ENCODE data around the gene SCFD2. TPM values are rescaled to one million over a fixed set of nuclear protein-coding genes. Genes with fewer than 3 reads are reported as not detected.

SCFD2 gene
- total and polyA plus RNA-seq, 10 of the 15 experiments (the other 5 are each of a cell fraction or from before 2014, with no cell fraction given), result 4.8 to 37.6 (median 24.9) TPM

- ChIA-PET POLR2A (no interaction called here), SMC1A (ENCODE audit: uncharacterized antibody, unreplicated experiment) (interaction anchor here (1.0 to 1.6 kb wide), 3 partner anchors 22 to 85 kb away, joined by 4 to 5 read pairs (median 4); no protein-coding TSS in a partner anchor), CTCF (interaction anchor here (1.2 to 1.7 kb wide), 5 partner anchors 10 to 1102 kb away, joined by 3 to 4 read pairs (median 3); no protein-coding TSS in a partner anchor), RAD21 (ENCODE audit: unreplicated experiment) (no interaction called here)
- WGBS (ENCODE audit: insufficient coverage, insufficient replicate concordance, low lambda C conversion rate, missing lambda C conversion rate), result 96% methylated on average over 2 of the region's 2 CpGs
- no peak overlapping the region for H3K4me3 ChIP-seq
- no peak for ATAC-seq
- no peak for DNase-seq (ENCODE audit: low read depth, low spot score)
- intact Hi-C loops (cut with micrococcal nuclease; ENCODE audit: unreplicated experiment) (no loop called here), in situ Hi-C loops (cut with MboI) (no loop called here)
- H3K4me2 ChIP-seq (ENCODE audit: control insufficient read depth, insufficient read depth), result no peak overlapping the region
- H3K27ac ChIP-seq (ENCODE audit: control insufficient read depth, insufficient read depth), result no peak overlapping the region
- no peak overlapping the region for H3K9ac ChIP-seq (ENCODE audit: control insufficient read depth, insufficient read depth, low read length)
- no TSS peak for BruUV-seq (replicated peaks)
- H3K27me3 ChIP-seq (replicated peaks in 1 of 2; ENCODE audit: control insufficient read depth in 2 of 2, insufficient read depth in 2 of 2, low read length in 1 of 2), result no peaks in the 10 kb centered on the region
- H3K4me1 ChIP-seq (ENCODE audit: control insufficient read depth, insufficient read depth, low read length), result no peaks in the 10 kb centered on the region
- no peaks in the 10 kb centered on the region; a peak in 1 of 4 replicates for H3K36me3 ChIP-seq (ENCODE audit: control insufficient read depth in 2 of 2, insufficient read depth in 2 of 2, low read length in 1 of 2)
- H4K20me1 ChIP-seq (ENCODE audit: control insufficient read depth, insufficient read depth), result no peaks in the 10 kb centered on the region
- no peaks in the 10 kb centered on the region for H3K9me3 ChIP-seq (replicated peaks; ENCODE audit: control insufficient read depth, insufficient read depth, low read length)
- H2AFZ ChIP-seq (ENCODE audit: control insufficient read depth, low read depth, low read length), result no peak overlapping the region
- TF ChIP-seq ZNF274 (IDR thresholded peaks at IDR 0.05; ENCODE audit: insufficient read depth, insufficient read length) (no peak), IKZF2 (IDR thresholded peaks at IDR 0.05) (no peak)
- TF ChIP-seq, protein P1, sequence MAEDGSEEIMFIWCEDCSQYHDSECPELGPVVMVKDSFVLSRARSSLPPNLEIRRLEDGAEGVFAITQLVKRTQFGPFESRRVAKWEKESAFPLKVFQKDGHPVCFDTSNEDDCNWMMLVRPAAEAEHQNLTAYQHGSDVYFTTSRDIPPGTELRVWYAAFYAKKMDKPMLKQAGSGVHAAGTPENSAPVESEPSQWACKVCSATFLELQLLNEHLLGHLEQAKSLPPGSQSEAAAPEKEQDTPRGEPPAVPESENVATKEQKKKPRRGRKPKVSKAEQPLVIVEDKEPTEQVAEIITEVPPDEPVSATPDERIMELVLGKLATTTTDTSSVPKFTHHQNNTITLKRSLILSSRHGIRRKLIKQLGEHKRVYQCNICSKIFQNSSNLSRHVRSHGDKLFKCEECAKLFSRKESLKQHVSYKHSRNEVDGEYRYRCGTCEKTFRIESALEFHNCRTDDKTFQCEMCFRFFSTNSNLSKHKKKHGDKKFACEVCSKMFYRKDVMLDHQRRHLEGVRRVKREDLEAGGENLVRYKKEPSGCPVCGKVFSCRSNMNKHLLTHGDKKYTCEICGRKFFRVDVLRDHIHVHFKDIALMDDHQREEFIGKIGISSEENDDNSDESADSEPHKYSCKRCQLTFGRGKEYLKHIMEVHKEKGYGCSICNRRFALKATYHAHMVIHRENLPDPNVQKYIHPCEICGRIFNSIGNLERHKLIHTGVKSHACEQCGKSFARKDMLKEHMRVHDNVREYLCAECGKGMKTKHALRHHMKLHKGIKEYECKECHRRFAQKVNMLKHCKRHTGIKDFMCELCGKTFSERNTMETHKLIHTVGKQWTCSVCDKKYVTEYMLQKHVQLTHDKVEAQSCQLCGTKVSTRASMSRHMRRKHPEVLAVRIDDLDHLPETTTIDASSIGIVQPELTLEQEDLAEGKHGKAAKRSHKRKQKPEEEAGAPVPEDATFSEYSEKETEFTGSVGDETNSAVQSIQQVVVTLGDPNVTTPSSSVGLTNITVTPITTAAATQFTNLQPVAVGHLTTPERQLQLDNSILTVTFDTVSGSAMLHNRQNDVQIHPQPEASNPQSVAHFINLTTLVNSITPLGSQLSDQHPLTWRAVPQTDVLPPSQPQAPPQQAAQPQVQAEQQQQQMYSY (CRISPR knock-in tag; IDR thresholded peaks at IDR 0.05), result no peak
- H3K79me2 ChIP-seq (ENCODE audit: control insufficient read depth, insufficient read depth, low read length), result no peaks in the 10 kb centered on the region
- peak; percentile 57 for FAIRE-seq
Observed at GRCh38 chr4:53131562-53131925, 234.3 kb downstream of the SCFD2 start.
